ENCODE results near the gene SCAMP3.

The SCAMP3 gene

DNA sequence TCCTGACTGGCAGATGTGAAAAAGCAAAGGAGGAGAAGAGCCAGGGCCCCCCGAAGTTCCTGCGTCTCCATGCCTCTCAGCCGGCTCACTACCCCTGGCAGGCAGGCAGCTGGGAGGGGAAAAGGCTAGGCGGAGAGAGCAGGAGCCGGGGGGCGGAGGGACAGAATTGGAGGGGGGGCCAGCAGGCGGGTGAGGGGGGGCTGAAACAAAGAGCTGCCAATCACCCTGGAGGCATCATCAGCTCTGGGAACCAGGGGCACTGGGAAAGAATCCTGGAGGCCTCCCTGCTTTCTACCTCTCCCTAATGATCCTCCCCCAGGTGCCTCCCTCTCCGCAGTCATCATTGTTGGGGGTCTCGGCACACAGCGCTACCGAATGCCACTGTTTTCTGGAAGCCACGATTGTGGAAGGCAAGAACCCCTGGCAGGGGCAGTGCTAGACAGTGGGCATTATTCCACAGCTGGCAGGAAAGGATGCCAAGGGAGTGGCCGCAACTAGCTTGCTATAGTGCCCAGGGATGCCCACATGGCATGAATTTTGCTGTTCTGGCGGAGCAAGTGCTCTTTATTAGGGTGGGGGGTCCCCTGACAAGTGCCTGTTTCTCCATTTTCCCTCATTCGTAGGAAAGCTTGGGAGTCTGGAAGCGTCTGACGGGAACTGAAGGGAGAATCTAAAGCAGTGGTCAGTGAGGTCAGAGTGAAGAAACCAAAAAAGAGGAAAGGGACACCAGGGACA lies 54.2 kb downstream of the SCAMP3 start, which contains the start of gene THBS3:
Gene THBS3, minus strand, starts transcription at position 92 of the 735 bp plus-strand sequence. Its CDS starts 21 bp downstream, at position 71.
- H3K4me3 ChIP-seq (ENCODE audit: low read depth, low read length), result peak within 1 kb of the TSS; percentile 91

DNA sequence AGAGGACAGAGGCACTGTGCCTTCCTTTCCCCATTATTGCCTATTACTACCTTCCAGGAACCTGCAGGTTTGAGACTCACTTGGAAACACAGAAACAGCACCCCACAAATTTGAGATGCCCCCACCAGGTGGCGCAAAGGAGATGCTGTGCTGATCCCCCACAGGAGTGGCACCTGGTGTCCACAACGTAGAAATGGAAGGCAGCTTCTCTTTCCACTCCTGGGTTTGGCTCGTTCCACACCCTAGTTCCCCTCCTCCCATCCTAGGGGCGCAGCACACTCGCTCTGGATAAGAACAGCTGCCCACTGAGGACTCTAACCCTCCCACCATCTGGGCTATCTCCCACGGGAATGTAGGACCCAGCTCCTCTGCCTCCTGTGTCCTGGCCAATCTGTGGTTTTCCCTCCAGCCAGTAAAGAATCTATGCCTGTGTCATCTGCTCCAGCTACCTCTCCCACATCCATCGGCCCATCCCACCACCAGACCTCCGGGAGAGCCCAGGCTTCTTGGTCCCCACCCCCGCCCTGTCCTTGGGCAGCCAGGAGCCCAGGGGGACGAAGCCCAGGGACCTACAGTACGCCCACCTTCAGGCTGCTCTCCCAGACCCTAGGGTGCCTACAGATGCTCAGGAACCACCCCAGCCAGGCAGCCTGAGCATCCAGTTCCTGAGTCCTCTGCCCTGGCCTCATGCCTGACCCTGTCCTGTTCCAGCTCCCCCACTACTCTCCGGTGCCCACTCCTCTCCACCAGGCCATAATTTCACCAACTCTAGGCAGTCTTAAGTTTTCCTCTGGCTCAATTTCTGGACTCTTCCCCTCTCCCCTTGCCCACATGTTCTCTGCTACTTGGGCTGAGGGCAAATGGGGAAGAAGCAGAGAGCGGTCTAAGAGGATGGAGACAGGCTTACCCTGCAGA lies 55.0 kb downstream of the SCAMP3 start:
- peak overlapping the region; percentile 13 for H3K4me3 ChIP-seq (ENCODE audit: low read depth, low read length)
